CD4-positive, alpha-beta T cell (primary cell): ENCODE data around the gene EIPR1. TPM values are rescaled to one million over a fixed set of nuclear protein-coding genes. Genes with fewer than 3 reads are reported as not detected.

Experiments
- ATAC-seq: fragments of 200-7000 bp; cut with Tn5 transposase; one replicate; pipeline ENCODE4 v1.10.0; 2022; ENCODE audit warnings: mild to moderate bottlenecking; ENCODE audit not compliant: poor library complexity
- CTCF ChIA-PET: fragments of 350-600 bp; sonication (Branson Sonifier 250); formaldehyde crosslinking; loops from one replicate; lab custom pipeline; 2021; ENCODE audit warnings: antibody characterized with exemption, inconsistent platforms; lab: Charles Lee
- POLR2A ChIA-PET: fragments of 350-600 bp; sonication (Branson Sonifier 250); formaldehyde crosslinking; loops from one replicate; lab custom pipeline; 2021; ENCODE audit warnings: antibody characterized with exemption, inconsistent platforms; lab: Charles Lee
- DNase-seq, 14 experiments: peaks; one replicate each; pipeline ENCODE4 v3.0.0-alpha.2; 2013 to 2020; ENCODE audit warnings: mixed read lengths in 2 of 14
- H3K27ac ChIP-seq, 2 donors: one replicate each; pipeline versions ENCODE4 v1.5.1 to v1.7.0; 2013; ENCODE audit warnings: low read length in 2 of 2, low read depth in 1 of 2, mild to moderate bottlenecking in 1 of 2
- H3K27me3 ChIP-seq, 2 experiments: 1 replicate in 1 of 2; 2 replicates in 1 of 2; pipeline versions ENCODE4 v1.6.1 to v1.7.0; 2013; ENCODE audit warnings: low read length in 2 of 2, control low read depth in 1 of 2, mild to moderate bottlenecking in 1 of 2, moderate library complexity in 1 of 2; ENCODE audit not compliant: insufficient read depth in 2 of 2, control insufficient read depth in 1 of 2
- H3K36me3 ChIP-seq: one replicate; pipeline ENCODE4 v1.6.1; 2013; ENCODE audit warnings: low read length, control low read depth; ENCODE audit not compliant: insufficient read depth
- H3K4me1 ChIP-seq: one replicate; pipeline ENCODE4 v1.6.1; 2013; ENCODE audit warnings: low read length, control low read depth; ENCODE audit not compliant: insufficient read depth
- H3K4me3 ChIP-seq: one replicate; pipeline ENCODE4 v1.5.1; 2013; ENCODE audit warnings: mild to moderate bottlenecking, low read length, moderate library complexity
- H3K9me3 ChIP-seq, 2 experiments: 1 replicate in 1 of 2; 2 replicates in 1 of 2; pipeline versions ENCODE4 v1.6.1 to v1.7.0; 2013; ENCODE audit warnings: low read length in 2 of 2, mild to moderate bottlenecking in 2 of 2, control low read depth in 1 of 2, moderate library complexity in 1 of 2; ENCODE audit not compliant: control insufficient read depth in 1 of 2, insufficient read depth in 1 of 2
- H3K27ac Mint-ChIP-seq: one replicate; pipeline ENCODE4 v1.8.0; 2020; ENCODE audit warnings: mixed read lengths
- H3K27me3 Mint-ChIP-seq: one replicate; pipeline ENCODE4 v1.8.0; 2021; ENCODE audit warnings: mixed read lengths
- H3K36me3 Mint-ChIP-seq: one replicate; pipeline ENCODE4 v1.8.0; 2021; ENCODE audit warnings: low read depth, mixed read lengths
- H3K4me1 Mint-ChIP-seq: one replicate; pipeline ENCODE4 v1.8.0; 2021; ENCODE audit warnings: low read depth, mixed read lengths
- H3K4me3 Mint-ChIP-seq: one replicate; pipeline ENCODE4 v1.8.0; 2020; ENCODE audit warnings: mild to moderate bottlenecking, mixed read lengths
- H3K9me3 Mint-ChIP-seq: one replicate; pipeline ENCODE4 v1.8.0; 2020; ENCODE audit warnings: mixed read lengths
- CTCF ChIP-seq: fragments of 200-600 bp; IDR thresholded peaks from one replicate; pipeline ENCODE4 v1.8.0; 2022; ENCODE audit warnings: antibody characterized with exemption, mild to moderate bottlenecking
- intact Hi-C, 2 experiments: fragments of 100-400 bp; cut with DNase I in 1 of 2; cut with micrococcal nuclease in 1 of 2; formaldehyde crosslinking; loops; one replicate each; pipeline versions ENCODE4 v1.15.1 to v1.9.0; 2023 to 2025; cut with DNase I, micrococcal nuclease
- total RNA-seq, 174 experiments: library from RNA in 2 of 174; stranded (reverse) in 2 of 174; gene quantifications; one replicate each; pipeline ENCODE4 v1.2.3 and lab custom pipeline; 2021 to 2026

EIPR1 gene
- total RNA-seq, 2 experiments from 2014 or later, result 11.0 to 12.4 TPM

- no peak for ATAC-seq
- intact Hi-C loops, result no loop called here
- CTCF ChIA-PET, result no interaction called here
Measured at GRCh38 chr2:3185910-3186309, 191.7 kb downstream of the EIPR1 start.

DNA sequence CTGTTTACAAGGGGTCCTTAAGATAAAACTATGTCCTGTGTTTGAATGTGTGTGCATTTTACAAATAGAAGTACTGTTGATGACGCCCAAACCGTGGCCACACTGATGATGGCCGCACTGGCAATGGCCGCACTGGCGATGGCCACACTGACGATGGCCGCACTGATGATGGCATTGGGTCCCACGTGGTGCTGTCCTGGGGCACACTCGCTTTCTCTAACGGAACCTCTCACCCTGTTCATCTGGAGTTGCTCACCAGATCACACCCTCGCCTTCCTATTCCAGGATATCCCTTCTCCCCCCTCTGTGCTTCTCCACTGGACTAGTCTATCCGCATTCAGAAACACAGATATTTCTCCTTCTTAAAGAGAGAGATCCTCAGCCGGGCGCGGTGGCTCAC, 192.4 kb downstream of the EIPR1 start:
- H3K4me1 Mint-ChIP-seq, result no peaks in the 10 kb centered on the region
- TF ChIP-seq CTCF, result no peak
- Histone ChIP-seq H3K9me3 (peaks cover 0 to 10% of the 10 kb centered on the region in 2 experiments), H3K27me3 (no peaks in the 10 kb centered on the region), H3K36me3 (peaks cover 9% of the 10 kb centered on the region), H3K27ac (no peak overlapping the region), H3K4me3 (no peak overlapping the region), H3K4me1 (no peaks in the 10 kb centered on the region)
- H3K27ac Mint-ChIP-seq, result no peak overlapping the region
- ChIA-PET POLR2A (no interaction called here), CTCF (no interaction called here)
- no peak for ATAC-seq
- no peaks in the 10 kb centered on the region for H3K9me3 Mint-ChIP-seq
- no peaks in the 10 kb centered on the region for H3K27me3 Mint-ChIP-seq
- no peak for DNase-seq
- no peak overlapping the region for H3K4me3 Mint-ChIP-seq
- H3K36me3 Mint-ChIP-seq, result peaks cover 32% of the 10 kb centered on the region
- intact Hi-C loops, result no loop called here

More at GRCh38 chr2:3185910-3186309, 191.7 kb downstream of the EIPR1 start:
- Histone ChIP-seq H3K36me3 (peaks cover 9% of the 10 kb centered on the region), H3K4me1 (no peaks in the 10 kb centered on the region), H3K27ac (no peak overlapping the region), H3K4me3 (no peak overlapping the region), H3K27me3 (no peaks in the 10 kb centered on the region), H3K9me3 (peaks cover 0 to 3% of the 10 kb centered on the region in 2 experiments)
- Mint-ChIP-seq H3K27ac (no peak overlapping the region), H3K36me3 (peaks cover 38% of the 10 kb centered on the region), H3K27me3 (no peaks in the 10 kb centered on the region), H3K4me1 (no peaks in the 10 kb centered on the region), H3K4me3 (no peak overlapping the region), H3K9me3 (no peaks in the 10 kb centered on the region)
- no peak for DNase-seq
- TF ChIP-seq CTCF, result no peak
- POLR2A ChIA-PET, result no interaction called here

- ChIA-PET CTCF (no interaction called here), POLR2A (no interaction called here)
- H3K4me1 ChIP-seq, result no peaks in the 10 kb centered on the region
- H3K4me1 Mint-ChIP-seq, result no peaks in the 10 kb centered on the region
- H3K9me3 ChIP-seq, result peaks cover 0 to 11% of the 10 kb centered on the region in 2 experiments
- H3K27ac Mint-ChIP-seq, result no peak overlapping the region
- no peaks in the 10 kb centered on the region for H3K27me3 ChIP-seq
- no peak overlapping the region for H3K27ac ChIP-seq
- intact Hi-C loops, result no loop called here
- peaks cover 22% of the 10 kb centered on the region for H3K36me3 Mint-ChIP-seq
- no peak overlapping the region for H3K4me3 ChIP-seq
- ATAC-seq (no peak), DNase-seq (no peak)
- H3K36me3 ChIP-seq, result peaks cover 9% of the 10 kb centered on the region
- H3K9me3 Mint-ChIP-seq, result no peaks in the 10 kb centered on the region
- no peak overlapping the region for H3K4me3 Mint-ChIP-seq
- no peak for TF ChIP-seq CTCF
- no peaks in the 10 kb centered on the region for H3K27me3 Mint-ChIP-seq
Measured at GRCh38 chr2:3184167-3184566, 193.5 kb downstream of the EIPR1 start.
